HepG2 (cell line): Measurements from ENCODE around the gene FRMD4B. TPM values are rescaled to one million over a fixed set of nuclear protein-coding genes. Genes with fewer than 3 reads are reported as not detected.

Experiments
- ATAC-seq: fragments of 200-7000 bp; cut with Tn5 transposase; 3 replicates; pipeline ENCODE4 v1.9.1; 2020; ENCODE audit warnings: mild to moderate bottlenecking, moderate library complexity
- BruUV-seq: library from RNA; stranded (reverse); fragments of 400-500 nt; replicated peaks from 2 replicates; lab custom pipeline; 2021; lab: Mats Ljungman, UMichigan
- CTCF ChIA-PET: fragments of 300-600 bp; formaldehyde crosslinking; extraction: SDS; loops from one replicate; lab custom pipeline; 2021; ENCODE audit warnings: low total read pairs, inconsistent platforms, low intra/inter-chr PET ratio; lab: Yijun Ruan, JAX
- POLR2A ChIA-PET: fragments of 350-600 bp; sonication (Branson Sonifier 250); formaldehyde crosslinking; loops from one replicate; lab custom pipeline; 2020; ENCODE audit warnings: antibody characterized with exemption, inconsistent platforms; lab: Yijun Ruan, JAX
- DNase-seq: peaks from one replicate; pipeline ENCODE4 v3.0.0-alpha.2; 2015; ENCODE audit warnings: low spot score
- FAIRE-seq: peaks from 3 replicates; lab custom pipeline; 2011; peaks lifted over from hg19 to GRCh38; lab: Jason Lieb, UNC
- H2AFZ ChIP-seq: one replicate; pipeline ENCODE4 v1.6.1; 2011; ENCODE audit warnings: low read length, inconsistent platforms
- H3K27ac ChIP-seq: fragments of 300-600 bp; 3 replicates; pipeline ENCODE4 v1.8.0; 2011; ENCODE audit warnings: mixed run types, mild to moderate bottlenecking, mixed read lengths, low read length, inconsistent platforms; ENCODE audit not compliant: insufficient read depth; ENCODE audit errors: extremely low read length
- H3K27me3 ChIP-seq, 2 experiments: fragments of 200-600 bp in 1 of 2; 2 replicates in 1 of 2; 3 replicates in 1 of 2; pipeline versions ENCODE4 v1.6.0 to v1.8.0; 2011; ENCODE audit warnings: low read length in 2 of 2, mild to moderate bottlenecking in 2 of 2, moderate library complexity in 2 of 2, inconsistent platforms in 1 of 2; ENCODE audit not compliant: insufficient read depth in 2 of 2, control insufficient read depth in 1 of 2
- H3K36me3 ChIP-seq, 2 experiments: fragments of 200-600 bp in 1 of 2; replicated peaks in 1 of 2; 2 replicates in 1 of 2; 3 replicates in 1 of 2; pipeline versions ENCODE4 v1.5.1 to v1.8.0; 2011; ENCODE audit warnings: low read length in 2 of 2, inconsistent platforms in 1 of 2; ENCODE audit not compliant: insufficient read depth in 2 of 2, control insufficient read depth in 1 of 2
- H3K4me1 ChIP-seq: 2 replicates; pipeline ENCODE4 v1.5.1; 2012; ENCODE audit warnings: low read length, inconsistent platforms; ENCODE audit not compliant: insufficient read depth
- H3K4me2 ChIP-seq: 2 replicates; pipeline ENCODE4 v1.6.0; 2011; ENCODE audit warnings: low read depth, low read length, inconsistent platforms
- H3K4me3 ChIP-seq, 3 experiments: fragments of 200-600 bp in 1 of 3; sonication (generic), shearing (Covaris generic) in 1 of 3; replicated peaks in 1 of 3; 2 replicates each; pipeline ENCODE4 v1.5.1; 2011 to 2016; ENCODE audit warnings: low read length in 3 of 3, inconsistent platforms in 2 of 3, low read depth in 2 of 3, mild to moderate bottlenecking in 2 of 3, control low read depth in 1 of 3, mixed read lengths in 1 of 3; ENCODE audit not compliant: insufficient read depth in 1 of 3
- H3K79me2 ChIP-seq: one replicate; pipeline ENCODE4 v1.6.1; 2011; ENCODE audit warnings: low read length, inconsistent platforms; ENCODE audit not compliant: insufficient read depth
- H3K9ac ChIP-seq: 2 replicates; pipeline ENCODE4 v1.6.0; 2011; ENCODE audit warnings: mild to moderate bottlenecking, low read depth, low read length, inconsistent platforms; ENCODE audit not compliant: insufficient read depth
- H3K9me3 ChIP-seq: 2 replicates; pipeline ENCODE4 v1.5.1; 2012; ENCODE audit warnings: mild to moderate bottlenecking, low read length
- H4K20me1 ChIP-seq: 2 replicates; pipeline ENCODE4 v1.6.0; 2011; ENCODE audit warnings: inconsistent platforms, mild to moderate bottlenecking, low read length, moderate library complexity; ENCODE audit not compliant: insufficient read depth
- HNRNPK ChIP-seq: fragments of 200-400 bp; formaldehyde crosslinking; IDR thresholded peaks from 2 replicates; pipeline ENCODE4 v1.6.1; 2018; ENCODE audit warnings: low read length, low read depth, moderate library complexity, mild to moderate bottlenecking; ENCODE audit not compliant: poor library complexity, severe bottlenecking
- SETDB1 ChIP-seq: sonication (generic); formaldehyde crosslinking; IDR thresholded peaks from 2 replicates; pipeline ENCODE4 v1.5.1; 2020; ENCODE audit warnings: missing genetic modification reagents, mild to moderate bottlenecking, borderline replicate concordance
- SP5 ChIP-seq: IDR thresholded peaks from 2 replicates; pipeline ENCODE4 v1.6.1; 2016; ENCODE audit warnings: low read depth, borderline replicate concordance
- TEAD2 ChIP-seq: sonication (generic); formaldehyde crosslinking; IDR thresholded peaks from 2 replicates; pipeline ENCODE4 v1.9.0; 2021; ENCODE audit warnings: missing genetic modification reagents
- THAP8 ChIP-seq: sonication (generic); formaldehyde crosslinking; IDR thresholded peaks from 2 replicates; pipeline ENCODE4 v1.5.1; 2020; ENCODE audit warnings: missing genetic modification reagents, mild to moderate bottlenecking, borderline replicate concordance
- ZBTB1 ChIP-seq: sonication (generic); formaldehyde crosslinking; IDR thresholded peaks from 2 replicates; pipeline ENCODE4 v1.4.0; 2020; ENCODE audit warnings: missing genetic modification reagents, borderline replicate concordance
- ZFP36 ChIP-seq: fragments of 150-350 bp; IDR thresholded peaks from 2 replicates; pipeline ENCODE4 v1.6.1; 2018; ENCODE audit warnings: borderline replicate concordance, low read length, low read depth; ENCODE audit not compliant: partially characterized antibody
- ZFY ChIP-seq: sonication (generic); formaldehyde crosslinking; IDR thresholded peaks from 2 replicates; pipeline ENCODE4 v1.4.0; 2020; ENCODE audit warnings: missing genetic modification reagents
- ZNF441 ChIP-seq: sonication (generic); formaldehyde crosslinking; IDR thresholded peaks from 2 replicates; pipeline ENCODE4 v1.7.0; 2021; ENCODE audit warnings: missing genetic modification reagents, borderline replicate concordance
- ZNF510 ChIP-seq: sonication (generic); formaldehyde crosslinking; IDR thresholded peaks from 2 replicates; pipeline ENCODE4 v1.4.0; 2020; ENCODE audit warnings: low read depth, mild to moderate bottlenecking, missing genetic modification reagents
- WGBS: methylation state at CpG from one replicate; pipeline ENCODE4 v1.1.6; 2017; ENCODE audit warnings: low lambda C conversion rate; 5-methylcytosine and 5-hydroxymethylcytosine counted together
- in situ Hi-C: cut with HindIII; loops from 2 replicates; pipeline ENCODE4 v1.10.0; 2017; ENCODE audit warnings: low pct_unique_long_range_greater_than_20kb; ENCODE audit not compliant: extremely low pct_ligation_motif_present
- intact Hi-C: fragments of 100-400 bp; cut with micrococcal nuclease; formaldehyde crosslinking; loops from one replicate; pipeline ENCODE4 v1.10.0; 2022; ENCODE audit not compliant: unreplicated experiment
- polyA plus RNA-seq, 8 experiments: library from polyadenylated mRNA; depleted of rRNA in 3 of 8; stranded (reverse) in 7 of 8; unstranded in 1 of 8; fragments of >200 nt; fragmentation: Illumina TruSeq in 4 of 8; extraction: Trizol in 4 of 8; gene quantifications; 2 replicates each; pipeline versions ENCODE4 v1.2.1 to v1.2.3, GENCODE V29; 2011 to 2016; ENCODE audit warnings: low read depth in 4 of 8, missing spikeins in 1 of 8, mixed read lengths in 1 of 8; ENCODE audit not compliant: insufficient read depth in 1 of 8
- total RNA-seq, 5 experiments: library from RNA; depleted of rRNA; stranded (reverse); fragments of >200 nt; fragmentation: Illumina TruSeq; extraction: Trizol; gene quantifications; 2 replicates each; pipeline ENCODE4 v1.2.3, GENCODE V29; 2016; ENCODE audit warnings: low read depth in 1 of 5
- TF ChIP-seq, protein P1 (sequence below): sonication (generic); formaldehyde crosslinking; IDR thresholded peaks from 2 replicates; pipeline ENCODE4 v1.5.0; 2020; ENCODE audit warnings: missing genetic modification reagents
- TF ChIP-seq, protein P2 (sequence below): sonication (generic); formaldehyde crosslinking; IDR thresholded peaks from 2 replicates; pipeline ENCODE4 v1.5.0; 2020; ENCODE audit warnings: missing genetic modification reagents, mild to moderate bottlenecking, borderline replicate concordance

The FRMD4B gene
- total and polyA plus RNA-seq, 2 of the 13 experiments (the other 11 are each of a cell fraction or from before 2014, with no cell fraction given), result 3.0 to 3.3 TPM

DNA sequence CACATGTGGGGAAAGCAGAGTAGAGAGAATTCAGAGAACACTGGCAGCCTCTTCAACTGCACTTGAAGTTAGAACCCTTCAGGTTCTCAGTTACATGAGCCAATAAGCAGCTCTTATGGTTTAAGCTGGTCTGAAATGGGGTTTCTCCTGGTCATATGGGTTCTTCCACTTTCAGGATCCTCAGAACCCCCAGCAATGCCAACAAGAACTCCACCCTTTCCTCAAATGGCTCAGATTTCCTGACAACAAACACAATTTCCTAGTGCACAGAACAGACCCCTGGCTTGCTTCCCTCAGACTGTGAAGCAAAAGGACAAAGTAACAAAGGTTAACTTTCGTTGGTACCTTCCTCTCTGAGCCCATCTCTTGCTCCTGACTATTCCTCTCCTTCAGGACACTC is 23.9 kb upstream of the FRMD4B start:
- no peak overlapping the region for H3K9ac ChIP-seq
- no peak overlapping the region for H3K27ac ChIP-seq
- no peaks in the 10 kb centered on the region for H3K79me2 ChIP-seq
- H3K36me3 ChIP-seq, result no peaks in the 10 kb centered on the region
- no peaks in the 10 kb centered on the region; a peak in 1 of 5 replicates for H3K27me3 ChIP-seq
- CTCF ChIA-PET, result interaction anchor here (1.5 kb wide), 1 partner anchor 248 kb away, joined by 14 read pairs; no protein-coding TSS in a partner anchor
- in situ Hi-C loops, result loop anchor here (25.0 kb wide), 1 partner anchor 248 kb away; no protein-coding TSS in a partner anchor
- no peak for FAIRE-seq
- peaks cover 7% of the 10 kb centered on the region for H3K9me3 ChIP-seq
- no peak; the same call in 2 of the 3 replicates for ATAC-seq
- no peaks in the 10 kb centered on the region for H3K4me1 ChIP-seq
- no peak overlapping the region for H3K4me2 ChIP-seq
- POLR2A ChIA-PET, result no interaction called here
- TF ChIP-seq ZBTB1, result no peak
- TF ChIP-seq SP5 (CRISPR knock-in tag), result no peak
- TF ChIP-seq THAP8, result no peak
- TF ChIP-seq SETDB1 (CRISPR knock-in tag), result no peak
- TF ChIP-seq, protein P1, sequence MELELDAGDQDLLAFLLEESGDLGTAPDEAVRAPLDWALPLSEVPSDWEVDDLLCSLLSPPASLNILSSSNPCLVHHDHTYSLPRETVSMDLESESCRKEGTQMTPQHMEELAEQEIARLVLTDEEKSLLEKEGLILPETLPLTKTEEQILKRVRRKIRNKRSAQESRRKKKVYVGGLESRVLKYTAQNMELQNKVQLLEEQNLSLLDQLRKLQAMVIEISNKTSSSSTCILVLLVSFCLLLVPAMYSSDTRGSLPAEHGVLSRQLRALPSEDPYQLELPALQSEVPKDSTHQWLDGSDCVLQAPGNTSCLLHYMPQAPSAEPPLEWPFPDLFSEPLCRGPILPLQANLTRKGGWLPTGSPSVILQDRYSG, result no peak
- TF ChIP-seq, protein P2, sequence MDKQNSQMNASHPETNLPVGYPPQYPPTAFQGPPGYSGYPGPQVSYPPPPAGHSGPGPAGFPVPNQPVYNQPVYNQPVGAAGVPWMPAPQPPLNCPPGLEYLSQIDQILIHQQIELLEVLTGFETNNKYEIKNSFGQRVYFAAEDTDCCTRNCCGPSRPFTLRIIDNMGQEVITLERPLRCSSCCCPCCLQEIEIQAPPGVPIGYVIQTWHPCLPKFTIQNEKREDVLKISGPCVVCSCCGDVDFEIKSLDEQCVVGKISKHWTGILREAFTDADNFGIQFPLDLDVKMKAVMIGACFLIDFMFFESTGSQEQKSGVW, result no peak
- no peak for TF ChIP-seq TEAD2
- no peak for TF ChIP-seq HNRNPK
- TF ChIP-seq ZFP36, result no peak
- TF ChIP-seq ZNF510, result no peak
- TF ChIP-seq ZNF441 (CRISPR knock-in tag), result no peak
- no peak for TF ChIP-seq ZFY (CRISPR knock-in tag)
- no peaks in the 10 kb centered on the region for H4K20me1 ChIP-seq
- H3K4me3 ChIP-seq, result no peak overlapping the region
- no peak for DNase-seq
- intact Hi-C loops, result loop anchor here (1.0 to 5.0 kb wide), 3 partner anchors 88 to 288 kb away; partner anchors contain the start of gene LMOD3
- 0% methylated on average over 1 of the region's 1 CpG for WGBS
- no TSS peak for BruUV-seq
- H2AFZ ChIP-seq, result no peak overlapping the region
